Measurements from ENCODE around the gene MDM2. TPM values are rescaled to one million over a fixed set of nuclear protein-coding genes. Genes with fewer than 3 reads are reported as not detected.

The MDM2 gene
- total RNA-seq, 2 experiments from 2014 or later = 114 to 119 TPM

DNA sequence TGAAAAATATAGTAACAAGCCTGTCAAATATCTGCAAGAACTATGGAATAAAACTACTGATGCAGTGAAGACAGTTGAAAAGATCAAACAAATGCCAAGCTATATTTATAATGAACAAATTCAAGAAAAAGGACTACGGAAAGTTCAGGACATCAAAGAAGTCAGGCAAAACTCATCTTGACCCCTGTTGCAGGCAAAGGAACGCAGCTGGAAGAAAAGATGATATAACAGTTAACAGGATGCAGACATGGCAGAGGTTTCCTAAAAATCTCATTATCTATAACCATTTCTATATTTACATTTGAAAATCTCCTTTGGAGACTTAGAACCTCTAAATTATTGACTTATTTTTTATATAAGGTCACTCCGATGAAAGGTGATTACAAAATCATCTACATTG is 34.1 kb downstream of the MDM2 start:
- CTCF ChIA-PET = interaction anchor here (4.5 kb wide), 1 partner anchor 12 kb away, joined by 42 read pairs; no protein-coding TSS in a partner anchor
- H3K4me1 Mint-ChIP-seq = no peaks in the 10 kb centered on the region

DNA sequence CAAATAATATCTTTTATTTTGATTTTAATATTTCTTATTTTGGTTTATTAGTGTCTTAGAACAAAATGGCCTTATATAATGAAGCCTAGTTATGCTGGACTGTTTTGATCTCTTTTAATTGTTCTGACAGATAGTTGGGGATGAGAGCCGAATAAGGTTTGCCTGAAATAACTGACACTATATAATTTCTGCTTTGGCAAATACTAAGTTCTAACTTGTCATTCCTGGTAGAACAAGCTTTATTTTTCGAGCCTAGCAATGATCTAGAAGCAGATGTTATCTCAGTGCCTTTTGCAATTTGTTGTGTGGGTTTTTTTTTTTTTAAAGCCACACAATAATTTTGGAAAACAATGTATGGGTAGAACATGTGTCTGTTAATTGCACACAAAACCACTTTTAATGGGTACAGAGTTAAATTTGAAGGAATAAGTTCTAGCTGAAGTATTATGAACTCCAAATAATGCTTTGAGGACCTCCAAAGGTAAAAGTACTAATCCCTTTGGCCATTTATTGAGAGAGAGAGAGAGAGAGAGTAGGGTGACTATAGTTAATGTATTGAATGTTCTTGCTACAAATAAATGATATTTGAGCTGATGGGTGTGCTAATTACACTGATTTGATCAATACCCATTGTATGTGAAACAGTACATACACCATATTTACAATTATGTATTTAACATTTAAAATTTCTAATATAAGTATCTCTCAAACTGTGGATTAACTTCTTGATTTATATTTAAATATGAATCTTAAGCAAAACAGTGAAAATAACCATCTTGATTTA is 35.0 kb downstream of the MDM2 start:
- intact Hi-C loops (cut with DNase I, micrococcal nuclease) = loop anchor here in 1 of 2 experiments (1.0 kb wide), 1 partner anchor 10 kb away; no protein-coding TSS in a partner anchor
- Mint-ChIP-seq H3K4me1 (no peaks in the 10 kb centered on the region), H3K4me3 (no peak overlapping the region), H3K9me3 (ENCODE audit: low read depth) (no peaks in the 10 kb centered on the region), H3K27ac (peak overlapping the region; percentile 43), H3K27me3 (no peaks in the 10 kb centered on the region), H3K36me3 (ENCODE audit: low read depth) (peaks cover 40% of the 10 kb centered on the region)
- DNase-seq (no peak), ATAC-seq (no peak)
- ChIA-PET CTCF (interaction anchor here (1.3 to 4.5 kb wide), 3 partner anchors 8 to 13 kb away, joined by 3 to 42 read pairs (median 3); no protein-coding TSS in a partner anchor), POLR2A (interaction anchor here (0.6 kb wide), 1 partner anchor 314 kb away, joined by 8 read pairs; no protein-coding TSS in a partner anchor)

More for the DNA sequence above, 34.1 kb downstream of the MDM2 start:
- no peak overlapping the region for H3K4me3 Mint-ChIP-seq
- ATAC-seq (no peak), DNase-seq (no peak)
- intact Hi-C loops (cut with DNase I, micrococcal nuclease) = loop anchor here in 1 of 2 experiments (1.0 kb wide), 1 partner anchor 9 kb away; no protein-coding TSS in a partner anchor
- H3K36me3 Mint-ChIP-seq (ENCODE audit: low read depth) = peaks cover 45% of the 10 kb centered on the region
- POLR2A ChIA-PET = interaction anchor here (0.6 kb wide), 1 partner anchor 315 kb away, joined by 8 read pairs; no protein-coding TSS in a partner anchor
- no peaks in the 10 kb centered on the region for H3K27me3 Mint-ChIP-seq
- no peak overlapping the region for H3K27ac Mint-ChIP-seq
- no peaks in the 10 kb centered on the region for H3K9me3 Mint-ChIP-seq (ENCODE audit: low read depth)

DNA sequence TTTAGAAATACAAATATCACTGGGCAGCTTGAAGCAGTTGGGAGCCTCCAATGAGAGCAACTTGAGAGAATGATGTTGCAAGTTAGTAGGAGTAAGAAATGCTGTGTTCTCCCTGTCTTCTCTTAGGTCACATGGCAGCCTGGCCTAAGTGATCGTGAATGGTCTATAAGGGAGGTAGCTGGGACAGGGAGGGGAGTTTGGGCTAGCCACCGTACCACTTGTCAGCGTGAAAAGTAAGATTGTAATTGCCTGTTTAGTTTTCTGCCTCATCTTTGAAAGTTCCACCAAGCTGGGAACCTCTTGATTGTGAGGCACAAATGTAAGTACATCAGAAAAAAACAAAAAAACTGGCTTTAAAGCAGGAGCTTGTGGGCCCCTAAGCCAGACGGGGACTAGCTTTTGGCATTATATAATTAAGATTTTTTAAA is 36.4 kb downstream of the MDM2 start:
- DNase-seq (no peak), ATAC-seq (no peak)
- no peaks in the 10 kb centered on the region for H3K4me1 Mint-ChIP-seq
- ChIA-PET CTCF (interaction anchor here (1.1 to 4.5 kb wide), 3 partner anchors 10 to 15 kb away, joined by 4 to 42 read pairs (median 5); no protein-coding TSS in a partner anchor), POLR2A (interaction anchor here (0.7 to 0.8 kb wide), 2 partner anchors 114 to 378 kb away, joined by 3 read pairs; no protein-coding TSS in a partner anchor)
- H3K27ac Mint-ChIP-seq = no peak overlapping the region
- no peaks in the 10 kb centered on the region for H3K9me3 Mint-ChIP-seq (ENCODE audit: low read depth)
- H3K36me3 Mint-ChIP-seq (ENCODE audit: low read depth) = peaks cover 31% of the 10 kb centered on the region
- intact Hi-C loops (cut with DNase I, micrococcal nuclease) = no loop called here
- no peaks in the 10 kb centered on the region for H3K27me3 Mint-ChIP-seq
- H3K4me3 Mint-ChIP-seq = no peak overlapping the region

DNA sequence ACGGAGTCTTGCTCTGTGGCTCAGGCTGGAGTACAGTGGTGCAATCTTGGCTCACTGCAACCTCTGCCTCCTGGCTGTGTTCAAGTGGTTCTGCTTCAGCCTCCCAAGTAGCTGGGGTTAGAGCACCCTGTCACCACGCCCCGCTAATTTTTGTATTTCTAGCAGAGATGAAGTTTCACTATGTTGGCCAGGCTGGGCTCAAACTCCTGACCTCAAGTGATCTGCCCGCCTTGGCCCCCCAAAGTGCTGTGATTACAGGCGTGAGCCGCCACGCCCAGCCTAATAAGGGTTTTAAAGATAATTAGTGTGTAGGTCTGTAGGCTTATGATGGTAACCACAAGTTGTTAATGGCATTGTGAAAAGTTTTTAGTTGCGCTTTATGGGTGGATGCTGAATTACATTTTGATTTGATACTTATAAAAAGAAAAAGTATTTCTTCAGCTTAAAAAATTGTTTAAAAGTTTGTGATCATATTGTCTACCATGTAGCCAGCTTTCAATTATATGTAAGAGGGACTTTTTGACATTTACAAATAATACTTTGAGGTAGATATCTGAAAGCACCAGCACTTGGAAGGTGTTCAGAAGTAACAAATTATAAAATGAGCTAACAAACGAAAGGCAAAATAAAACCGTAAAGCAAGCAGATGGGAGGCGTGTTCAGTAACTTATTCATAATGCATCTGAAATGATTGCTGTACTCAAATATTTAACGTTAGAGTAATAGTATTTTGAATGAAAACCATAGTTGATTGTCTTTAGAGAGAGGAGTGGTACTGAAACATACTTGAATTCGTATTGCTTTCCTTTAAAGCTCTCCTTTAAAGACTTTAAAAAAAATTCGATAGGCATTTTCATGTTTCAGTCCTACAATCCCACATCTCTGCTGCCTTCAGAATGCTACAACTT is 37.1 kb downstream of the MDM2 start:
- ATAC-seq = no peak
- peaks cover 28% of the 10 kb centered on the region for H3K36me3 Mint-ChIP-seq (ENCODE audit: low read depth)
- H3K27ac Mint-ChIP-seq = no peak overlapping the region
- H3K9me3 Mint-ChIP-seq (ENCODE audit: low read depth) = no peaks in the 10 kb centered on the region
- intact Hi-C loops (cut with DNase I, micrococcal nuclease) = no loop called here
- H3K4me3 Mint-ChIP-seq = no peak overlapping the region
- no peaks in the 10 kb centered on the region for H3K4me1 Mint-ChIP-seq
- no peak for DNase-seq
- no peaks in the 10 kb centered on the region for H3K27me3 Mint-ChIP-seq
- ChIA-PET CTCF (interaction anchor here (1.0 to 4.5 kb wide), 5 partner anchors 8 to 15 kb away, joined by 4 to 42 read pairs (median 4); no protein-coding TSS in a partner anchor), POLR2A (interaction anchor here (0.6 kb wide), 1 partner anchor 17 kb away, joined by 3 read pairs; no protein-coding TSS in a partner anchor)

DNA sequence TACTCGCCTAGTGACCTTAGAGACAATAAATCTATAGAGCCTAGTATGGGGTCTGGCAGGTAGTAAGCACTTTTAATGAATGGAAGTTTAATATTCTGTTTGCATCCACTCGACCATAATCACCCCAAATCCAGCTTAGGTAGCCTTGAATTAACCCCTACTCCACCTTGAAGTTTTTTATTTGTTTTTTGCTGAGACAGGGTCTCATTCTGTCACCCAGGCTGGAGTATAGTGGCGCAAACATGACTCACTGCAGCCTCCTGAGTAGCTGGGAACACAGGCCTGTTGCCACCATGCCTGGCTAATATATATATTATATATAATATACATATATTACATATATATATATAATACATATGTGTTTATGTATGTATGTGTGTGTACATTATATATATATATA is 38.8 kb downstream of the MDM2 start:
- no peak for DNase-seq
- intact Hi-C loops (cut with DNase I, micrococcal nuclease) = no loop called here
- POLR2A ChIA-PET = interaction anchor here (0.7 kb wide), 1 partner anchor 56 kb away, joined by 3 read pairs; no protein-coding TSS in a partner anchor
- Mint-ChIP-seq H3K4me3 (no peak overlapping the region), H3K27me3 (no peaks in the 10 kb centered on the region), H3K27ac (no peak overlapping the region), H3K4me1 (no peaks in the 10 kb centered on the region), H3K9me3 (ENCODE audit: low read depth) (no peaks in the 10 kb centered on the region), H3K36me3 (ENCODE audit: low read depth) (peaks cover 13% of the 10 kb centered on the region)
- ATAC-seq = no peak
- CTCF ChIA-PET = interaction anchor here (0.9 kb wide), 1 partner anchor 10 kb away, joined by 3 read pairs; no protein-coding TSS in a partner anchor

DNA sequence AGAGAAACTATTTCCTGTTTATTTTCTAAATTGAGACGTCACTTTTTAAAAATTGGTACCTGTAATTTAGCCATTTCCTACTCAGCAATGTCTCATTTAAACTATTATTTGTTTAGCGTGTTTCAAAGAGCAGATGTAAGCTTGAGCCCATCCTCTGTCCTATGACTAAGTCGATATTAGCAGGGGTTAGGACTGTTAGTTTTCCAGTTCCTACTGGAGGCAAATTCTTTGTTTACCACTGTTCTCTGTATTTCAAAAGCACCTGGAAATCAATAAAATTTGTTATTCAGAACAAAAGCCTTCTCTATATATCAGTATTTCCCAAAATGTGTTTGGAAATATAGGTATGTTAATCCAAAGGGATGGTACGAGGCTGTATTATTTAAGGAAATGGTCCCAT is 42.4 kb downstream of the MDM2 start:
- Mint-ChIP-seq H3K4me3 (no peak overlapping the region), H3K27me3 (no peaks in the 10 kb centered on the region), H3K36me3 (ENCODE audit: low read depth) (peaks cover 3% of the 10 kb centered on the region), H3K9me3 (ENCODE audit: low read depth) (no peaks in the 10 kb centered on the region), H3K27ac (no peak overlapping the region), H3K4me1 (peaks cover 4% of the 10 kb centered on the region)
- no peak for ATAC-seq
- ChIA-PET POLR2A (no interaction called here), CTCF (interaction anchor here (1.6 kb wide), 1 partner anchor 20 kb away, joined by 3 read pairs; no protein-coding TSS in a partner anchor)
- no peak for DNase-seq
- intact Hi-C loops (cut with DNase I, micrococcal nuclease) = no loop called here

DNA sequence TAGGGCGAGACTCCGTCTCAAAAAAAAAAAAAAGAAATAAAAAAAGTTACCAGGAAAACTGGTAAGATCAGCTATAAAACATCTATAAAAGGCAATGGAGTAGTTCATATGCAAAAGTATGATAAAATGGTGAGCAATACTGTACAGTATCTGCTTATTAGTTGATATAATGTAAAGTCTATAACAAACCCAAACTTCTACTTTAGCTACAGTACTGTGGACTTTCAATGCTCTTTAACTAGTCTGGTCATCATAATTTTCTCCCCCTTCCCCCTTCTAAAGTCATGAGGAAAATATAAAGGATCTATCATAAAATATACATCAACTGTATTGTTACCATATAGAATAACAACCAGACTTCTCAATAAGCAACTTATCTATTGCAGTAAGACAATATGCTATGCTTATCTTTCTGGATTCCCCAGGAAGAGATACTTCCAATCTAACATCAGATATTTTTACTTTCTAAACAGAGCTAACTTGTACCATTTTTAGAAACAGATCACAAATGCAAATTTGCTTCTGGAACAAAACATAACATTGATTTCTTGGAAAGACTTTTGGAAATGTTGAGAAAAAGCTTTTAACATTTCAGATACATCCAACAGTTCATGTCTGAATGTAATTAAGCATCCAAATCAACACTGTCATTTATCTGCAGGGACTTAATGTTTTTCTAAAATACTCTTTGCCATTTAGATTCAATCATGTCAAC is 43.8 kb downstream of the MDM2 start:
- intact Hi-C loops (cut with DNase I, micrococcal nuclease) = no loop called here
- peaks cover 4% of the 10 kb centered on the region for H3K4me1 Mint-ChIP-seq
- H3K4me3 Mint-ChIP-seq = no peak overlapping the region
- H3K9me3 Mint-ChIP-seq (ENCODE audit: low read depth) = no peaks in the 10 kb centered on the region
- no peaks in the 10 kb centered on the region for H3K27me3 Mint-ChIP-seq
- POLR2A ChIA-PET = no interaction called here
- H3K36me3 Mint-ChIP-seq (ENCODE audit: low read depth) = peaks cover 7% of the 10 kb centered on the region
- ATAC-seq = no peak
- no peak overlapping the region for H3K27ac Mint-ChIP-seq
- CTCF ChIA-PET = interaction anchor here (0.6 to 1.0 kb wide), 3 partner anchors 8 to 30 kb away, joined by 3 read pairs; no protein-coding TSS in a partner anchor
- DNase-seq = no peak

DNA sequence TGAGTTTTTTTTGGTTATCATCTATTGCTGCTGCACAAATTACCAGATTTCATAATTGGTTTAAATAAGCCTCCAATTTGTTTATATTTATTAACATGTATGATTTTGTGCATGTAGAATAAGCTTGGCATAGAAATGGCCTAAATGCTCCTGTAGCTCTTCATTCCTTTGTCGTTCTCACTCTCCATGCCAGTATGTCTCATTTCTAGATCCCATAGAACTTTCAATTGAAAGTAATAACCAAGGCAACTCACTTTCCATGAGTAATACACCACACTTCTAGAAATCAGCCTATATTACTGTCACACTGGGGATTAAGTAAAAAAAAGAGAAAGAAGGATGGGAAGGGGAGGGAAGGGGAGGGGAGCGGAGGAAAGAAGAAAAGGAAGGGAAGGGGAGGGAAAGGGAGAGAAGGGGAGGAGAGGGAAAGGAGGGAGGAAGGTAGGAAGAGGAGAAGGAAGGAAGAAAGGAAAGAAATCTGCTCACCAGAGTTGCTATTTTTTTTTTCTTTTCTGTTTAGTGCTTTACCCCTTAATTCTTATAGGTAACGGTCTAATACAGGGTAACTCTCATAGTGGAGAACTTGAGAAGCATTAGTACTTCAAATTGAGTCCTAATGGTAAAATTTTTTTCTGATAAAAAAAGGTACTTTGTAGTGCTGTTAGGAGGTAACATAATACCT is 45.6 kb downstream of the MDM2 start:
- intact Hi-C loops (cut with DNase I, micrococcal nuclease) = no loop called here
- ChIA-PET POLR2A (interaction anchor here (0.6 to 1.0 kb wide), 2 partner anchors 304 to 583 kb away, joined by 3 to 4 read pairs; no protein-coding TSS in a partner anchor), CTCF (interaction anchor here (0.7 to 1.8 kb wide), 2 partner anchors 14 to 23 kb away, joined by 3 to 4 read pairs; no protein-coding TSS in a partner anchor)
- H3K27me3 Mint-ChIP-seq = no peaks in the 10 kb centered on the region
- H3K4me1 Mint-ChIP-seq = peaks cover 4% of the 10 kb centered on the region
- H3K27ac Mint-ChIP-seq = no peak overlapping the region
- ATAC-seq = peak; percentile 86
- DNase-seq = no peak
- no peaks in the 10 kb centered on the region for H3K9me3 Mint-ChIP-seq (ENCODE audit: low read depth)
- H3K36me3 Mint-ChIP-seq (ENCODE audit: low read depth) = peaks cover 7% of the 10 kb centered on the region
- no peak overlapping the region for H3K4me3 Mint-ChIP-seq

DNA sequence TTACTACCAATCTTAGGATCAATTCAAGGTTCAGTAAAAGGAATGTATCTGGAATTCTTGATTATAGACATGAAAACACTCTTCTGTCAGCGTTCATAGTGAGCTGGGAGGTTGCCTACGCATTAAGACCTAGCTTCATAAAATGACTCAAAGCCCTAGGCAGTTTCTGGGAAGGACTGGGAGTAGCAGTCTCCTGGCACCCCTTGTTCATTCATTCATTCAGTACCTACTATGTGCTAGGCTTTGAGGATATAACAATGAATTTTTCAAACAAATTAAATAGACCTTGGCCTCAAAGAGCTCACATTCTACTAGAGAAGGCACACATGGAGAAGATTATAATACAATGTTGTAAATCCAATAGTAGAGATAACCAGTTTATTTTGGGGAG is 46.1 kb downstream of the MDM2 start:
- Mint-ChIP-seq H3K4me1 (peaks cover 4% of the 10 kb centered on the region), H3K9me3 (ENCODE audit: low read depth) (no peaks in the 10 kb centered on the region), H3K27me3 (no peaks in the 10 kb centered on the region), H3K27ac (no peak overlapping the region), H3K4me3 (no peak overlapping the region), H3K36me3 (ENCODE audit: low read depth) (peaks cover 7% of the 10 kb centered on the region)
- intact Hi-C loops (cut with DNase I, micrococcal nuclease) = no loop called here
- DNase-seq = no peak
- ChIA-PET POLR2A (no interaction called here), CTCF (interaction anchor here (1.6 to 1.8 kb wide), 2 partner anchors 9 to 24 kb away, joined by 4 to 5 read pairs; no protein-coding TSS in a partner anchor)
- ATAC-seq = no peak

DNA sequence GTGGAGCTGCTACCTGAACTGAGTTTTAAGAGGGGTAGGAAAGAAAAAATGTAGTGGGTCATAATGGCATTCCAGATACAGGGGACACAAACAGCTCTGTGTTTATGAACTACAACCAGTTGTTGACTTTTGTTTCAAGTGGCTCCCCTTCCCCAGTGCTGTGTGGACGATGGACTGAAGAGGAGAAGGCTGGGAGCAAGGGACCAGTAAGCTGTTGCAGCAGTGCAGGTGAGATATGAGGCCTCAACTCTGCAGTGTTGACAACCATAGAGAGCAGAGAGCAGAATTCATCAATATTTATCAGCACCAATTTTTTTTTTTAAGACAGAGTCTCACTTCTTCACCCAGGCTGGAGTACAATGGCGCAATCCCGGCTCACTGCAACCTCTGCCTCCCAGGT is 46.6 kb downstream of the MDM2 start:
- no peaks in the 10 kb centered on the region for H3K27me3 Mint-ChIP-seq
- peaks cover 7% of the 10 kb centered on the region for H3K36me3 Mint-ChIP-seq (ENCODE audit: low read depth)
- DNase-seq = no peak
- no peak overlapping the region for H3K4me3 Mint-ChIP-seq
- no peaks in the 10 kb centered on the region for H3K9me3 Mint-ChIP-seq (ENCODE audit: low read depth)
- ChIA-PET POLR2A (no interaction called here), CTCF (interaction anchor here (0.7 to 1.8 kb wide), 3 partner anchors 10 to 205 kb away, joined by 3 to 5 read pairs (median 4); no protein-coding TSS in a partner anchor)
- H3K4me1 Mint-ChIP-seq = peaks cover 4% of the 10 kb centered on the region
- intact Hi-C loops (cut with DNase I, micrococcal nuclease) = no loop called here
- no peak overlapping the region for H3K27ac Mint-ChIP-seq
- ATAC-seq = no peak

All from activated CD4-positive, alpha-beta T cell treated with anti-CD3 and anti-CD28 coated beads for 36 hours (primary cell).